Natural killer cell treated with Interleukin-12 subunit alpha and Interleukin-12 subunit beta and Interleukin-15 and Interleukin-18, amount 100 ng/mL, for 72 hours (primary cell): ENCODE measurements around the gene ADSS1. TPM values are rescaled to one million over a fixed set of nuclear protein-coding genes. Genes with fewer than 3 reads are reported as not detected.
A peak's percentile ranks its signal among the peaks of the same experiment; 100 is the strongest.

Experiments used
- ATAC-seq, 2 donors: fragments of 150-1000 bp; cut with Tn5 transposase in 1 of 2; sonication (Bioruptor Pico), chemical (Tn5 transposase) in 1 of 2; 2 replicates each; pipeline ENCODE4 v1.10.0; 2021
- DNase-seq: peaks from one replicate; pipeline ENCODE4 v3.0.0; 2022; ENCODE audit warnings: low spot score
- H3K27ac Mint-ChIP-seq, 2 donors: 1 replicate in 1 of 2; 2 replicates in 1 of 2; pipeline ENCODE4 v1.8.0; 2022; ENCODE audit warnings: mixed read lengths in 2 of 2, mild to moderate bottlenecking in 1 of 2, moderate library complexity in 1 of 2
- H3K27me3 Mint-ChIP-seq, 2 donors: 1 replicate in 1 of 2; 2 replicates in 1 of 2; pipeline ENCODE4 v1.8.0; 2022; ENCODE audit warnings: mixed read lengths in 2 of 2
- H3K36me3 Mint-ChIP-seq: one replicate; pipeline ENCODE4 v1.8.0; 2022; ENCODE audit warnings: mixed read lengths
- H3K4me1 Mint-ChIP-seq, 2 donors: 1 replicate in 1 of 2; 2 replicates in 1 of 2; pipeline ENCODE4 v1.8.0; 2022; ENCODE audit warnings: low read depth in 2 of 2, mixed read lengths in 2 of 2, mild to moderate bottlenecking in 1 of 2
- H3K4me3 Mint-ChIP-seq: one replicate; pipeline ENCODE4 v1.8.0; 2022; ENCODE audit warnings: mixed read lengths
- H3K9me3 Mint-ChIP-seq: 2 replicates; pipeline ENCODE4 v1.8.0; 2022; ENCODE audit warnings: mixed read lengths
- total RNA-seq, 2 donors: library from RNA; stranded (reverse); gene quantifications; one replicate each; pipeline ENCODE4 v1.2.3, GENCODE V29; 2022

Gene ADSS1
- total RNA-seq, 2 donors from 2014 or later, result 0.50 to 0.61 TPM

GRCh38 chr14:104794993-104795780 is 71.2 kb downstream of the ADSS1 start, which contains the start of gene AKT1:
TSS of gene AKT1 (minus strand) at chr14:104795748. CDS start at chr14:104792643, 3,105 bp downstream.
- ATAC-seq (peak; percentile 74), DNase-seq (no peak)
- H3K36me3 Mint-ChIP-seq, result no peaks in the 10 kb centered on the region
- no peaks in the 10 kb centered on the region for H3K27me3 Mint-ChIP-seq
- peak within 1 kb of the TSS; percentile 73 to 87 for H3K27ac Mint-ChIP-seq
- H3K4me3 Mint-ChIP-seq, result peak within 1 kb of the TSS; percentile 89
- H3K4me1 Mint-ChIP-seq, result peaks cover 21 to 22% of the 10 kb centered on the region in 2 donors
- no peaks in the 10 kb centered on the region for H3K9me3 Mint-ChIP-seq

DNA sequence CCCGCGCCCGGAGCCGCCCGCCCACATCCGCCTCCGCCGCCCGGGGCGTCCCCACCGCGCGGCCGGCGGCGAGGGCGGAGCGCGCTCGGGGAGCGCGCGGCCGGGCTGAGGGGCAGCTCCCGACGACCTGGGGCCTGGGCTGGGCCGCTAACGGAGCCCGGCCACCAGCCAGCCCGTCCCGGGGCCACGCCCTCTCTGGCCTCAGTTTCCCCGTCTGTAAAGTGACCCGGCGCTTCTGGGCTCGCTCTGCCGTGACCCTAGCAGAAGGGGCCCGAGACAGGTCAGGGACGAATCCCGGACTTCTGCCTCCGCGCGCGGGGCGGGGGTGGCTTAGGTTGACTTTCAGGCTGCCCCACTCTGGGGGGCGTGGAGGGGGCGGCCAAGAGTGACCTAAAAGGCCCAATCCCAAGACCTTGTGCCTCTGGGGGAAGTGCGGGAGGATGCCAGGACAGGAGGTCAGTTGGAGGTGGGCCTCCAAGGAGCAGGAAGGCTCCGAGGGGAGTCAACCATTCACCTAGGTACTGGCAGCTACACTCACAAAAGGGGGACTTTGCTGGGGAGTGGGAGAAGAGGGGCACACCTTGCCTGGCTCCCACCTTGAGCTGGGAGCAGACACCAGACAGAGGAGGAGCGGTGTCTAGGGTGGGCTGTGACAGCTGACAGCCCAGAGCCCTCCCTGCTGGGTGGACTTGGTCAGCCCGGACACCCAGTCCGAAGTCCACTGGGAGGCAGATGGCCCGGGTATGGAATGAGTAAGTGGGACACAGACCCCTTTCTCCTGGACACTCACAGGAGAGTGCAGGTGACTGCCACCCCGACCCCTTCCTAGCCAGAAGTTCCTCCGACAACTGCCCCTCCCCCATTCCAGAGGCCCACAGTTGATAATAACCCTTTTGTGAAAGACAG is 72.0 kb downstream of the ADSS1 start:
- H3K9me3 Mint-ChIP-seq, result no peaks in the 10 kb centered on the region
- H3K36me3 Mint-ChIP-seq, result no peaks in the 10 kb centered on the region
- DNase-seq, result peak; percentile 76
- H3K27ac Mint-ChIP-seq, result peak overlapping the region; percentile 47 to 56
- H3K27me3 Mint-ChIP-seq, result no peaks in the 10 kb centered on the region
- peak; percentile 75 to 85 for ATAC-seq
- H3K4me1 Mint-ChIP-seq, result peaks cover 21 to 22% of the 10 kb centered on the region in 2 donors
- H3K4me3 Mint-ChIP-seq, result peak overlapping the region; percentile 69

- H3K27me3 Mint-ChIP-seq, result no peaks in the 10 kb centered on the region
- no peaks in the 10 kb centered on the region for H3K36me3 Mint-ChIP-seq
- ATAC-seq, result no peak
- peak overlapping the region; percentile 69 for H3K4me3 Mint-ChIP-seq
- no peaks in the 10 kb centered on the region for H3K9me3 Mint-ChIP-seq
- no peak for DNase-seq
- H3K4me1 Mint-ChIP-seq, result peaks cover 17 to 21% of the 10 kb centered on the region in 2 donors
- H3K27ac Mint-ChIP-seq, result peak overlapping the region; percentile 47 to 56
These were observed 72.7 kb downstream of the ADSS1 start for GRCh38 chr14:104796687-104797081.

Other genes with a start within 250 kb of the ADSS1 start
- not detected for gene C14orf180, start 144.5 kb upstream of the ADSS1 start, total RNA-seq
- under 1 TPM; 0.48 to 0.84 TPM for gene TMEM179, start 119.5 kb upstream of the ADSS1 start, total RNA-seq
- 10 to 100 TPM; 19.2 to 44.9 TPM for gene INF2, start 34.6 kb upstream of the ADSS1 start, total RNA-seq
- gene SIVA1, start 28.9 kb downstream of the ADSS1 start, total RNA-seq, result 100 to 1,000 TPM in 1 of 2 donors, 10 to 100 TPM in 1; 74.5 to 157 TPM
- 100 to 1,000 TPM; 128 to 229 TPM for gene AKT1, start 71.5 kb downstream of the ADSS1 start, total RNA-seq
- 1 to 10 TPM; 1.3 to 3.0 TPM for gene ZBTB42, start 76.9 kb downstream of the ADSS1 start, total RNA-seq
- 1 to 10 TPM; 3.4 to 3.8 TPM for gene CEP170B, start 141.0 kb downstream of the ADSS1 start, total RNA-seq
- not detected for gene PLD4, start 200.7 kb downstream of the ADSS1 start, total RNA-seq